Gastrocnemius medialis (tissue), 4 donors: ENCODE data around the gene DSCAML1. TPM values are rescaled to one million over a fixed set of nuclear protein-coding genes. Genes with fewer than 3 reads are reported as not detected.

Source experiments
- ATAC-seq, 2 donors: fragments of 150-250 bp; one replicate each; pipeline ENCODE4 v1.9.1; 2016
- DNase-seq, 2 donors: peaks; one replicate each; pipeline ENCODE4 v3.0.0-alpha.2; 2019
- H3K27ac ChIP-seq, 4 donors: fragments of 200-600 bp; sonication (generic); 1 replicate in 1 of 4; 2 replicates in 3 of 4; pipeline ENCODE4 v1.5.1; 2016 to 2018; ENCODE audit warnings: mild to moderate bottlenecking in 2 of 4, moderate library complexity in 1 of 4
- H3K27me3 ChIP-seq, 3 donors: fragments of 200-600 bp; sonication (generic) in 2 of 3; 1 replicate in 1 of 3; 2 replicates in 2 of 3; pipeline versions ENCODE4 v1.5.1 to v1.6.0; 2016 to 2019; ENCODE audit warnings: mild to moderate bottlenecking in 1 of 3, moderate library complexity in 1 of 3
- H3K36me3 ChIP-seq, 2 donors: fragments of 200-600 bp; sonication (generic) in 1 of 2; one replicate each; pipeline ENCODE4 v1.5.1; 2017 to 2018
- H3K4me1 ChIP-seq, 2 donors: fragments of 200-600 bp; sonication (generic) in 1 of 2; one replicate each; pipeline ENCODE4 v1.5.1; 2016 to 2017; ENCODE audit warnings: mild to moderate bottlenecking in 2 of 2
- H3K4me3 ChIP-seq, 4 donors: fragments of 200-600 bp; sonication (generic) in 3 of 4; 1 replicate in 1 of 4; 2 replicates in 3 of 4; pipeline ENCODE4 v1.5.1; 2016 to 2019; ENCODE audit warnings: mild to moderate bottlenecking in 2 of 4
- H3K9me3 ChIP-seq, 3 donors: fragments of 200-600 bp; sonication (generic) in 2 of 3; 1 replicate in 1 of 3; 2 replicates in 2 of 3; pipeline ENCODE4 v1.5.1; 2016 to 2019
- POLR2A ChIP-seq, 2 donors: fragments of 450-650 bp; IDR thresholded peaks; one replicate each; pipeline ENCODE4 v1.6.1; 2017; ENCODE audit warnings: antibody characterized with exemption in 2 of 2, mild to moderate bottlenecking in 2 of 2, moderate library complexity in 2 of 2
- in situ Hi-C, 4 donors: fragments of 200-750 bp; cut with MboI; loops; one replicate each; pipeline versions ENCODE4 v1.15.0 to v1.8.0; 2017; ENCODE audit warnings: low sequenced_read_pairs in 4 of 4
- intact Hi-C: fragments of 100-400 bp; cut with DNase I; formaldehyde crosslinking; loops from one replicate; pipeline ENCODE4 v1.15.1; 2023; ENCODE audit warnings: low total_unique reads
- total RNA-seq, 4 donors: library from RNA; depleted of rRNA; stranded (reverse); fragments of >200 nt; gene quantifications; one replicate each; pipeline versions ENCODE4 v1.1.0 to v1.2.3, GENCODE V29; 2016
- TF ChIP-seq, protein P1 (sequence below), 5 experiments: fragments of 450-650 bp in 3 of 5; fragments of 200-600 bp in 2 of 5; sonication (generic) in 2 of 5; IDR thresholded peaks in 4 of 5; conservative IDR thresholded peaks in 1 of 5; 1 replicate in 4 of 5; 2 replicates in 1 of 5; pipeline ENCODE4 v1.5.1; 2016 to 2019; ENCODE audit warnings: antibody characterized with exemption in 5 of 5, mild to moderate bottlenecking in 3 of 5, moderate library complexity in 3 of 5

The DSCAML1 gene
- total RNA-seq, 4 donors from 2014 or later, result 0.05 to 0.15 (median 0.07) TPM

- TF ChIP-seq, protein P1, sequence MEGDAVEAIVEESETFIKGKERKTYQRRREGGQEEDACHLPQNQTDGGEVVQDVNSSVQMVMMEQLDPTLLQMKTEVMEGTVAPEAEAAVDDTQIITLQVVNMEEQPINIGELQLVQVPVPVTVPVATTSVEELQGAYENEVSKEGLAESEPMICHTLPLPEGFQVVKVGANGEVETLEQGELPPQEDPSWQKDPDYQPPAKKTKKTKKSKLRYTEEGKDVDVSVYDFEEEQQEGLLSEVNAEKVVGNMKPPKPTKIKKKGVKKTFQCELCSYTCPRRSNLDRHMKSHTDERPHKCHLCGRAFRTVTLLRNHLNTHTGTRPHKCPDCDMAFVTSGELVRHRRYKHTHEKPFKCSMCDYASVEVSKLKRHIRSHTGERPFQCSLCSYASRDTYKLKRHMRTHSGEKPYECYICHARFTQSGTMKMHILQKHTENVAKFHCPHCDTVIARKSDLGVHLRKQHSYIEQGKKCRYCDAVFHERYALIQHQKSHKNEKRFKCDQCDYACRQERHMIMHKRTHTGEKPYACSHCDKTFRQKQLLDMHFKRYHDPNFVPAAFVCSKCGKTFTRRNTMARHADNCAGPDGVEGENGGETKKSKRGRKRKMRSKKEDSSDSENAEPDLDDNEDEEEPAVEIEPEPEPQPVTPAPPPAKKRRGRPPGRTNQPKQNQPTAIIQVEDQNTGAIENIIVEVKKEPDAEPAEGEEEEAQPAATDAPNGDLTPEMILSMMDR (IDR thresholded peaks at IDR 0.05 in 4 of 5, conservative IDR thresholded peaks at IDR 0.05 in 1 of 5), result no peak
- TF ChIP-seq POLR2A (IDR thresholded peaks at IDR 0.05), result no peak
Measured at GRCh38 chr11:117752071-117752470, 44.9 kb downstream of the DSCAML1 start.

DNA sequence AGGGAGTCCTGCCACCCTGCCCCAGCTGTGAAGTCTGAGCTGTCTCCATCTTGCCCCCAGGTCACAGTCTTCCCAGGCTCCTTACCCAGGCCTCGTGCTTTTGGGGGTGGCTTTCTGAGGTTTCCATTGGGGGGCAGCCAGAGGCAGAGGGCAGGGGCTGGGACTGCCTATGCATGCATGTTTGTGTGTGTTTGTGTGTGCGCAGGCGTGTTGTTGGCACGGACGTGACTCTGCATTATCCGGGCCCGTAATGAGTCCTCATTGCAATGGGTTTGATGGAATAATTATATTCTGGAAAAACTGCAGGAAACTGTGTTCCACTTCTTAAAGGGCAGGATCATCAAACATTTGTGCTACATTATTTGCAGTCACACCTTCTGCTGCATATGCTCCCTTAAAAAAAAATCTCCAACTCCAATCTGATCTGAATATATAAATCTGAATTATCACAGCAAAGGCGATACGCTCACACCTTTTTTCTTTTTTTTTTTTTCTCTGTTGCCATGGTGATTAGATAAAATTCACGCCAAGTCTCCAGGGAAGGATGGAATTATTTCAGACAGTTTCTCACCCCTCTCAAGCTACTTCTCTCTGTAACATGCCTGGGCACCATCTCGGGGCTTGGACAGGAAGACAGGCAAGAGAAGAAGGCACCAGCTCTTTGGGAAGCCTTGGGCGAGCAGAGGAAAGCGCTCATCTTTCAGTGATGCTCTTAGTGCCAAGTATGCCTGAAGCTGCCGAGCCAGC, 45.9 kb downstream of the DSCAML1 start:
- Histone ChIP-seq H3K36me3 (no peaks in the 10 kb centered on the region), H3K9me3 (no peaks in the 10 kb centered on the region), H3K27ac (no peak overlapping the region), H3K27me3 (no peaks in the 10 kb centered on the region), H3K4me1 (no peaks in the 10 kb centered on the region), H3K4me3 (no peak overlapping the region)
- no peak for DNase-seq
- in situ Hi-C loops (no loop called here), intact Hi-C loops (no loop called here)
- ATAC-seq, result no peak
- no peak for TF ChIP-seq POLR2A (IDR thresholded peaks at IDR 0.05)
- TF ChIP-seq, protein P1 (IDR thresholded peaks at IDR 0.05 in 4 of 5, conservative IDR thresholded peaks at IDR 0.05 in 1 of 5), result no peak

More at GRCh38 chr11:117752071-117752470, 44.9 kb downstream of the DSCAML1 start:
- no peak for ATAC-seq
- no peaks in the 10 kb centered on the region for H3K36me3 ChIP-seq
- DNase-seq, result no peak
- in situ Hi-C loops (no loop called here), intact Hi-C loops (no loop called here)
- H3K4me3 ChIP-seq, result no peak overlapping the region
- H3K9me3 ChIP-seq, result no peaks in the 10 kb centered on the region
- no peaks in the 10 kb centered on the region for H3K4me1 ChIP-seq
- no peak overlapping the region for H3K27ac ChIP-seq
- H3K27me3 ChIP-seq, result no peaks in the 10 kb centered on the region

DNA sequence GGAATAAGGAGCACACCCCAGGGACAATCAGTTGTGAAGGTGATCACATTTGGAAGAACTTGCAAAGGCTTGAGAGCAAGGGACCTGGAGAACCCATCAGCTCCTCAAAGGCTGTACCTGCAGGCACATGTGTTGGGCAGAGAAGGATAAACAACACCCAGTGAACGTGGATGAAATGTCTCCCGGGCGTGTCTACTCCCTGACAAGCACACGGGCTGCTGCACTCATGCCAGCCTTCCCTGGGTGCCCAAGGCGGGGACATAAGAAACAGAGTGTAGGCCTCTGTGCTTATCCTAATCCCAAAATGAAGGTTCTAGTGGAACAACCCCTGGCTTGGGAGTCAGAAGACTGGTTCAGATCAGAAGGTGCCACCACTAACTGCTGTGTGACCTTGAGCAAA, 46.7 kb downstream of the DSCAML1 start:
- Histone ChIP-seq H3K9me3 (no peaks in the 10 kb centered on the region), H3K4me1 (no peaks in the 10 kb centered on the region), H3K27ac (no peak overlapping the region), H3K4me3 (no peak overlapping the region), H3K27me3 (no peaks in the 10 kb centered on the region), H3K36me3 (no peaks in the 10 kb centered on the region)
- TF ChIP-seq POLR2A (IDR thresholded peaks at IDR 0.05), result no peak
- in situ Hi-C loops, result no loop called here
- ATAC-seq (no peak), DNase-seq (no peak)
- intact Hi-C loops, result no loop called here

GRCh38 chr11:117749541-117749910, 47.5 kb downstream of the DSCAML1 start:
- Histone ChIP-seq H3K36me3 (no peaks in the 10 kb centered on the region), H3K27me3 (no peaks in the 10 kb centered on the region), H3K4me1 (no peaks in the 10 kb centered on the region), H3K4me3 (no peak overlapping the region), H3K9me3 (no peaks in the 10 kb centered on the region), H3K27ac (no peak overlapping the region)
- DNase-seq, result no peak
- intact Hi-C loops, result no loop called here
- no peak for ATAC-seq
- in situ Hi-C loops, result no loop called here
- no peak for TF ChIP-seq POLR2A (IDR thresholded peaks at IDR 0.05)
- TF ChIP-seq, protein P1 (IDR thresholded peaks at IDR 0.05 in 4 of 5, conservative IDR thresholded peaks at IDR 0.05 in 1 of 5), result no peak

GRCh38 chr11:117748771-117749540, 48.1 kb downstream of the DSCAML1 start:
- Histone ChIP-seq H3K9me3 (no peaks in the 10 kb centered on the region), H3K27ac (no peak overlapping the region), H3K4me1 (no peaks in the 10 kb centered on the region), H3K27me3 (no peaks in the 10 kb centered on the region), H3K4me3 (no peak overlapping the region), H3K36me3 (no peaks in the 10 kb centered on the region)
- ATAC-seq, result no peak
- in situ Hi-C loops (no loop called here), intact Hi-C loops (no loop called here)
- no peak for DNase-seq
- TF ChIP-seq, protein P1 (IDR thresholded peaks at IDR 0.05 in 4 of 5, conservative IDR thresholded peaks at IDR 0.05 in 1 of 5), result no peak
- TF ChIP-seq POLR2A (IDR thresholded peaks at IDR 0.05), result no peak
